NCI-H1436 treated with DMSO at 0.1 percent for 48 hours (cell line): ENCODE data around the gene RNLS.

Experiments used
- DNase-seq: peaks from one replicate; lab custom pipeline; 2025; lab: John Stamatoyannopoulos, UW

RNLS gene

GRCh38 chr10:88230251-88230650 is 352.9 kb downstream of the RNLS start:
- no peak for DNase-seq

- DNase-seq, result no peak
These were observed 355.0 kb downstream of the RNLS start for GRCh38 chr10:88228130-88228529.

- DNase-seq, result no peak
These were observed 355.6 kb downstream of the RNLS start for GRCh38 chr10:88227342-88228018.

- DNase-seq, result no peak
These were observed 356.2 kb downstream of the RNLS start for GRCh38 chr10:88226891-88227290.

- DNase-seq, result no peak
These were observed 357.0 kb downstream of the RNLS start for GRCh38 chr10:88226071-88226659.
